Small intestine (tissue), 7 donors: ENCODE measurements around the gene RAP1A. TPM values are rescaled to one million over a fixed set of nuclear protein-coding genes. Genes with fewer than 3 reads are reported as not detected.
A peak's percentile ranks its signal among the peaks of the same experiment; 100 is the strongest.
"Not testable (repeated sequence)": the region's sequence is repeated elsewhere in the genome, so short reads cannot be mapped to it uniquely, and the experiment has no call there.

ENCODE experiments used
- DNase-seq, 2 donors: peaks; one replicate each; pipeline versions ENCODE4 v3.0.0 to v3.0.0-alpha.2; 2013
- FAIRE-seq: peaks from 2 replicates; lab custom pipeline; 2012; peaks lifted over from hg19 to GRCh38; lab: Jason Lieb, UNC
- H3K27ac ChIP-seq, 3 donors: one replicate each; pipeline ENCODE4 v1.5.1; 2013; ENCODE audit warnings: low read length in 2 of 3, mild to moderate bottlenecking in 2 of 3, control low read depth in 1 of 3, inconsistent platforms in 1 of 3, low read depth in 1 of 3, moderate library complexity in 1 of 3
- H3K27me3 ChIP-seq, 3 donors: one replicate each; pipeline ENCODE4 v1.6.1; 2013; ENCODE audit warnings: low read length in 3 of 3, inconsistent platforms in 1 of 3; ENCODE audit not compliant: control insufficient read depth in 3 of 3, insufficient read depth in 3 of 3
- H3K36me3 ChIP-seq, 3 donors: one replicate each; pipeline ENCODE4 v1.6.1; 2013; ENCODE audit warnings: low read length in 3 of 3, inconsistent platforms in 1 of 3, low read depth in 1 of 3, mild to moderate bottlenecking in 1 of 3, moderate library complexity in 1 of 3; ENCODE audit not compliant: control insufficient read depth in 3 of 3, insufficient read depth in 2 of 3
- H3K4me1 ChIP-seq, 3 donors: one replicate each; pipeline ENCODE4 v1.6.1; 2013; ENCODE audit warnings: low read length in 2 of 3, inconsistent platforms in 1 of 3, low read depth in 1 of 3, mild to moderate bottlenecking in 1 of 3, moderate library complexity in 1 of 3; ENCODE audit not compliant: control insufficient read depth in 3 of 3, insufficient read depth in 2 of 3
- H3K4me3 ChIP-seq, 3 donors: one replicate each; pipeline ENCODE4 v1.5.1; 2013; ENCODE audit warnings: low read length in 3 of 3, control low read depth in 1 of 3, inconsistent platforms in 1 of 3, low read depth in 1 of 3, mild to moderate bottlenecking in 1 of 3, moderate library complexity in 1 of 3
- H3K9me3 ChIP-seq, 2 donors: one replicate each; pipeline ENCODE4 v1.6.1; 2013; ENCODE audit warnings: low read depth in 1 of 2, low read length in 1 of 2; ENCODE audit not compliant: control insufficient read depth in 2 of 2, insufficient read depth in 1 of 2
- WGBS, 3 donors: extraction: QIAGEN DNeasy Blood & Tissue Kit; methylation state at CpG; one replicate each; pipeline ENCODE4 v1.1.7; 2013; 5-methylcytosine and 5-hydroxymethylcytosine counted together
- polyA plus RNA-seq, 4 donors: library from polyadenylated mRNA; stranded (reverse) in 3 of 4; unstranded in 1 of 4; fragments of 200-250 nt in 3 of 4; fragments of 120-200 nt in 1 of 4; gene quantifications; one replicate each; pipeline versions ENCODE4 v1.2.1 to v1.2.3, GENCODE V29; 2013
- donor health status: healthy with polysubstance abuse.
- donor health status: control.
- donor health status: control.
- donor health status: Bipolar disorder and iron deficiency.
- donor health status: healthy.

RAP1A gene
- polyA plus RNA-seq, 4 donors = 75.4 to 150 (median 92.7) TPM

DNA sequence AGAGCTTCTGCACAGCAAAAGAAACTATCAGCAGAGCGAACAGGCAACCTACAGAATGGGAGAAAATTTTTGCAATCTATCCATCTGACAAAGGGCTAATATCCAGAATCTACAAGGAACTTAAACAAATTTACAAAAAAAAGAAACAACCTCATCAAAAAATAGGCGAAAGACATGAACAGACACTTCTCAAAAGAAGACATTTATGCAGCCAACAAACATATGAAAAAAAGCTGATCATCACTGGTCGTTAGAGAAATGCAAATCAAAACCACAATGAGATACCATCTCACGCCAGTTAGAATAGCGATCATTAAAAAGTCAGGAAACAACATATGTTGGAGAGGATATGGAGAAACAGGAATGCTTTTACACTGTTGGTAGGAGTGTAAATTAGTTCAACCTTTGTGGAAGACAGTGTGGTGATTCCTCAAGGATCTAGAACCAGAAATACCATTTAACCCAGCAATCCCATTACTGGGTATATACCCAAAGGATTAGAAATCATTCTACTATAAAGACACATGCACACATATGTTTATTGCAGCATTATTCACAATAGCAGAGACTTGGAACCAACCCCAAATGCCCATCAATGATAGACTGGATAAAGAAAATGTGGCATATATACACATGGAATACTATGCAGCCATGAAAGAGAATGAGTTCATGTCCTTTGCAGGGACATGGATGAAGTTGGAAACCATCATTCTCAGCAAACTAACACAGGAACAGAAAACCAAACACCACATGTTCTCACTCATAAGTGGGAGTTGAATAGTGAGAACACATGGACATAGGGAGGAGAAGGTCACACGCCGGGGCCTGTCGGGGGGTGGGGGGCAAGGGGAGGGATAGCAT is 65.9 kb downstream of the RAP1A start:
- 91 to 95% (median 92%) methylated on average over 8 of the region's 8 CpGs for WGBS, 3 donors
- peaks cover 0 to 20% of the 10 kb centered on the region in 2 donors for H3K9me3 ChIP-seq
- not testable (repeated sequence) for H3K27me3 ChIP-seq, H3K4me1 ChIP-seq, H3K36me3 ChIP-seq, H3K27ac ChIP-seq, FAIRE-seq, DNase-seq, H3K4me3 ChIP-seq

DNA sequence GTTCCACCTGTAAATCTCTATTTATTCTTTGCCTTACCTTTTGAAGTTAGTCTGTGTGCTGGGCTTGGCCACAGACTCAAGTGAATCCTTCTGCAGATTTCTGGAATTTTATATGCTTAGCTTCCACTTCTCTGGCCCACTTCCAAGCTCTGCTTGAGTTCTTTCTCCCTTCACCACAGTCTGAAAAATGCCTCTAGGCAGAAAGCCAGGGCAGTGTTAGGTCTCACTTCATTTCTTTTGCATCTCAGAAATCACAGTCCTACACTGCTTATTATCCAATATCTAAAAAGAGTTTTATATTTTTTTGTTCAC is 70.7 kb downstream of the RAP1A start:
- Histone ChIP-seq H3K36me3 (peaks cover 0 to 4% (median 4%) of the 10 kb centered on the region in 3 donors), H3K4me3 (no peak overlapping the region), H3K4me1 (no peaks in the 10 kb centered on the region), H3K27ac (no peak overlapping the region), H3K27me3 (no peaks in the 10 kb centered on the region), H3K9me3 (peaks cover 0 to 8% of the 10 kb centered on the region in 2 donors)
- FAIRE-seq (no peak), DNase-seq (peak in 1 of 2 donors; percentile 14)

DNA sequence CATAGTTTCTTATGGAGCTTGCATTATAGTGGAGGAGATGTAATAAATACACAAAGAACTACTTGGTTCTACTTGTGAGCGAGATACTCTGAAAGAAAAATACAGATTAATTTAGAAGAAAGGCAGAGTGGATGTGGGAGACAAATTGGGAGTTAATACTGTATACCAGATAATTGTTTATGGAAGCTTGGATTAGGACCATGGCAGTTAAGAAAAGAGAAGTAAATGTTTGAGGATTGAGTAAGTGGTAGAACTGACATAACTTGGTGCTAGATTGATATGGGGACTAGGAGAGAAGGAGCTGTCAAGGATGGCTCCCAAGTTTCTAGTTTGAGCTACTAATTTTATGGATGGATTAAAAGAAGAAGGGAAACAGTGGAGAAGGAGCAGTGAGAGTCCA is 72.3 kb downstream of the RAP1A start:
- no peak overlapping the region for H3K4me3 ChIP-seq
- FAIRE-seq (no peak), DNase-seq (no peak)
- no peaks in the 10 kb centered on the region for H3K4me1 ChIP-seq
- peaks cover 0 to 8% of the 10 kb centered on the region in 2 donors for H3K9me3 ChIP-seq
- H3K27me3 ChIP-seq = no peaks in the 10 kb centered on the region
- 90 to 100% (median 95%) methylated on average over 1 of the region's 1 CpG for WGBS, 3 donors
- peaks cover 0 to 4% (median 4%) of the 10 kb centered on the region in 3 donors for H3K36me3 ChIP-seq
- no peak overlapping the region for H3K27ac ChIP-seq

DNA sequence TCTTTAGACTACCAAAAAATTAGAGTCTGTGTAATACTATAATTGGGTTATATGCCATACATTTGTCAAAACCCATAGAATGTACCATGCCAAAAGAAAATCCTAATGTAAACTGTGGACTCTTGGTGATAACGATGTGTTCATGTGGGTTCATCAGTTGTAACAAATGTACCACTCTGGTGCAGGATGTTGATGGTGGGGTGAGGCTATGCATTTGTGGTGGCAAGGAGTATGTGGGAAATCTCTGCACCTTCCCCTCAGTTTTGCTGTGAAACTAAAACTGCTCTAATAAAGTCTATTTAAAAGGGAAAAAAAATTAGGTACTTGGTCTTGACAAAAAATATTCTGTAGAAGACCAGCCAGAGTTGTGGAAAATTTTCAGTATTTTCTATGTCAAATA is 76.2 kb downstream of the RAP1A start:
- FAIRE-seq (no peak), DNase-seq (no peak)
- no peaks in the 10 kb centered on the region for H3K9me3 ChIP-seq
- H3K27ac ChIP-seq = no peak overlapping the region
- no peaks in the 10 kb centered on the region for H3K27me3 ChIP-seq
- H3K36me3 ChIP-seq = peaks cover 4 to 12% (median 6%) of the 10 kb centered on the region in 3 donors
- H3K4me1 ChIP-seq = no peaks in the 10 kb centered on the region
- H3K4me3 ChIP-seq = no peak overlapping the region
- WGBS, 3 donors = 59 to 85% (median 83%) methylated on average over 1 of the region's 1 CpG

DNA sequence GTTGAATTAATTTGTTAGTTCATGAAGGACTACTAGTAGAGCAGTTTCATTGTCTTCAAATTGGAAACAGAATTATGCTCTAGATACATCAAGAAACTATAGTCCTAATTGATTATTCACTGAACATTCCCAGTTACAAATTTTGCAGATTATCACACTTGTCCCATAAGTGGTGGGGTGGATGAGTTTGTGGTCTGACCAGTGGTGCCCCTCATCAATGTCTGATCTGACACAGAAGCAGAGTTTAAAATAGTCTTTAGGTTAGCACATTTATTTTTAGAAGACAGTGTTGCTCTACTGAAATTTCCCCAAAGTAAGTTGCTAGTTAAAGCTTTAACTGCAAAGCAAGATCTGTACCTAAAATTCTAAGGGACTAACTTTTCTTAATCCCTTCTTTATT is 76.7 kb downstream of the RAP1A start:
- no peaks in the 10 kb centered on the region for H3K9me3 ChIP-seq
- no peaks in the 10 kb centered on the region for H3K4me1 ChIP-seq
- H3K27ac ChIP-seq = no peak overlapping the region
- H3K4me3 ChIP-seq = no peak overlapping the region
- no peak for FAIRE-seq
- no peaks in the 10 kb centered on the region for H3K27me3 ChIP-seq
- peaks cover 6 to 14% (median 7%) of the 10 kb centered on the region in 3 donors for H3K36me3 ChIP-seq
- no peak for DNase-seq

DNA sequence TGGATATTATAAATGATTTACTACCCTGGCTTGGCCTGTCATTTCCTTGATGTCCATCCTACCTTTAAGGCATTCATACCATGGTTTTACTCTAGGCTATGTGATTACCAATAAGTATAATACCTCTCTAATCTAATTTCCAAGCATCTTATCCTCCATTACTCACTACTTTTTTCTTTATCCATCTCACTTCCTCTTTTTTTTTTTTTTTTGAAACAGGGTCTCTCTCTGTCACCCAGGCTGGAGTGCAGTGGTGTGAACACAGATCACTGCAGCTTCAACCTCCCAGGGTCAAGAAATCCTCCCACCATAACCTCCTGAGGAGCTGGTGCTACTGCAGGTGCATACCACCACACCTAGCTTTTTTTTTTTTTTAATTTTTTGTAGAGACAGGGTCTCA is 79.7 kb downstream of the RAP1A start:
- H3K27ac ChIP-seq = no peak overlapping the region
- peaks cover 12% of the 10 kb centered on the region in 3 donors for H3K36me3 ChIP-seq
- no peaks in the 10 kb centered on the region for H3K9me3 ChIP-seq
- FAIRE-seq (no peak), DNase-seq (no peak)
- no peak overlapping the region for H3K4me3 ChIP-seq
- H3K4me1 ChIP-seq = no peaks in the 10 kb centered on the region
- no peaks in the 10 kb centered on the region for H3K27me3 ChIP-seq

DNA sequence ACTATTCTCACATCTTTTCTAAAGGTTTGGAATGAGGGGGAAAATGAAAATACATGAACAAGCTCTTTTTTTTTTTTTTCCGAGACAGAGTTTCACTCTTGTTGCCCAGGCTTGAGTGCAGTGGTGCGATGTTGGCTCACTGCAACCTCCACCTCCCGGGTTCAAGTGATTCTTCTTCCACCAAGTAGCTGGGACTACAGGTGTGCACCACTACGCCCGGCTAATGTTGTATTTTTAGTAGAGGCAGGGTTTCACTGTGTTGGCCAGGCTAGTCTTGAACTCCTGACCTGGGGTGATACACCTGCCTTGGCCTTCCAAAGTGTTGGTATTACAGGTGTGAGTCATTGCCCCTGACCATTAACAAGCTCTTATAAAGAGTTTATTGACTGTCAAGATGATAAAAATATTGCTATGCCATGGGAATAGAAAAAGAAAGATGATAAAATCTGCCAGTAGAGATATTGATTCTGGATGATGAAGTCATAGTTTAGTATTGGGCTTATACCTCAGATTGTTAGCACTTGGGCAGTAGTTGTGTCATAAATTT is 83.0 kb downstream of the RAP1A start:
- DNase-seq = peak in 1 of 2 donors; percentile 37
- H3K9me3 ChIP-seq = no peaks in the 10 kb centered on the region
- WGBS, 3 donors = 90 to 93% (median 92%) methylated on average over 5 of the region's 5 CpGs
- H3K27ac ChIP-seq = no peak overlapping the region
- no peaks in the 10 kb centered on the region for H3K4me1 ChIP-seq
- H3K4me3 ChIP-seq = no peak overlapping the region
- H3K27me3 ChIP-seq = no peaks in the 10 kb centered on the region
- peaks cover 13 to 14% (median 14%) of the 10 kb centered on the region in 3 donors for H3K36me3 ChIP-seq
- FAIRE-seq = no peak

DNA sequence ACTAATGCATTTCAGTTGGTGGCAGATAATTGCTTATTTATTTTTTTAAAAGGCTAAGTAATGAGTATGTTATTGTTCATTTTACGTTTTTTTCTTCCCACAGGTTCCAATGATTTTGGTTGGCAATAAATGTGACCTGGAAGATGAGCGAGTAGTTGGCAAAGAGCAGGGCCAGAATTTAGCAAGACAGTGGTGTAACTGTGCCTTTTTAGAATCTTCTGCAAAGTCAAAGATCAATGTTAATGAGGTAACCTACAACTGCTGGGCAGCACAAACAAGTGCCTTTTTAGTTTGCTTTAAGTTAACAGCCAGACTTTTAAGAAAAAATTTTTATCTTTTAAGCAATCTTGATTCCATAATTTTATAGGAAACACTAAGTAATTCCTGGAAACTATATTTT is 84.7 kb downstream of the RAP1A start:
- WGBS, 3 donors = 89 to 94% (median 93%) methylated on average over 2 of the region's 2 CpGs
- Histone ChIP-seq H3K4me1 (no peaks in the 10 kb centered on the region), H3K36me3 (peaks cover 13 to 14% (median 13%) of the 10 kb centered on the region in 3 donors), H3K9me3 (no peaks in the 10 kb centered on the region), H3K4me3 (no peak overlapping the region), H3K27ac (no peak overlapping the region), H3K27me3 (no peaks in the 10 kb centered on the region)
- FAIRE-seq (no peak), DNase-seq (no peak)
